Activated B cell treated with CpG ODN at 0.5 μM for 24 hours (primary cell): ENCODE data around the gene CRAT. TPM values are rescaled to one million over a fixed set of nuclear protein-coding genes. Genes with fewer than 3 reads are reported as not detected.

Experiments used
- ATAC-seq: fragments of 200-7000 bp; cut with Tn5 transposase; one replicate; pipeline ENCODE4 v1.10.0; 2021; ENCODE audit warnings: low read depth, mild to moderate bottlenecking, moderate library complexity
- CTCF ChIA-PET: fragments of 350-600 bp; sonication (Branson Sonifier 250); formaldehyde crosslinking; loops from one replicate; lab custom pipeline; 2021; ENCODE audit warnings: antibody characterized with exemption; lab: Charles Lee
- POLR2A ChIA-PET: fragments of 350-600 bp; sonication (Branson Sonifier 250); formaldehyde crosslinking; loops from one replicate; lab custom pipeline; 2021; ENCODE audit warnings: antibody characterized with exemption; lab: Charles Lee
- DNase-seq: peaks from one replicate; pipeline ENCODE4 v3.0.0; 2022
- H3K27ac Mint-ChIP-seq: one replicate; pipeline ENCODE4 v1.8.0; 2020; ENCODE audit warnings: mixed read lengths
- H3K27me3 Mint-ChIP-seq: one replicate; pipeline ENCODE4 v1.8.0; 2021; ENCODE audit warnings: mixed read lengths
- H3K36me3 Mint-ChIP-seq: one replicate; pipeline ENCODE4 v1.8.0; 2021; ENCODE audit warnings: low read depth, mixed read lengths
- H3K4me1 Mint-ChIP-seq: one replicate; pipeline ENCODE4 v1.8.0; 2021; ENCODE audit warnings: mixed read lengths
- H3K4me3 Mint-ChIP-seq: one replicate; pipeline ENCODE4 v1.8.0; 2020; ENCODE audit warnings: mild to moderate bottlenecking, mixed read lengths
- H3K9me3 Mint-ChIP-seq: one replicate; pipeline ENCODE4 v1.8.0; 2020; ENCODE audit warnings: mixed read lengths
- CTCF ChIP-seq: fragments of 200-600 bp; IDR thresholded peaks from one replicate; pipeline ENCODE4 v1.8.0; 2022; ENCODE audit warnings: antibody characterized with exemption, mild to moderate bottlenecking
- intact Hi-C: fragments of 100-400 bp; cut with micrococcal nuclease; formaldehyde crosslinking; loops from one replicate; pipeline ENCODE4 v1.15.1; 2024
- total RNA-seq: library from RNA; stranded (reverse); gene quantifications from 2 replicates; pipeline ENCODE4 v1.2.3, GENCODE V29; 2022

Gene CRAT
- total RNA-seq, 1 donor from 2014 or later = 8.2 TPM

- CTCF ChIA-PET = interaction anchor here (1.0 to 6.7 kb wide), 11 partner anchors 11 to 484 kb away, joined by 3 to 84 read pairs (median 9); partner anchors contain the start of genes IER5L and NTMT1
- intact Hi-C loops = loop anchor here (2.0 to 10.0 kb wide), 4 partner anchors 61 to 1103 kb away; no protein-coding TSS in a partner anchor
- H3K36me3 Mint-ChIP-seq = peaks cover 35% of the 10 kb centered on the region
- peak; percentile 54 for DNase-seq
- no peaks in the 10 kb centered on the region for H3K9me3 Mint-ChIP-seq
- H3K4me3 Mint-ChIP-seq = peak overlapping the region; percentile 81
- peaks cover 50% of the 10 kb centered on the region for H3K4me1 Mint-ChIP-seq
- TF ChIP-seq CTCF = no peak
- POLR2A ChIA-PET = interaction anchor here (0.6 to 5.2 kb wide), 23 partner anchors 8 to 682 kb away, joined by 3 to 62 read pairs (median 5); partner anchors contain the start of genes CRAT, IER5L, NTMT1 and PTPA
- no peaks in the 10 kb centered on the region for H3K27me3 Mint-ChIP-seq
- peak overlapping the region; percentile 91 for H3K27ac Mint-ChIP-seq
- peak; percentile 16 for ATAC-seq
These were observed 30.8 kb upstream of the CRAT start for GRCh38 chr9:129141066-129142041.

DNA sequence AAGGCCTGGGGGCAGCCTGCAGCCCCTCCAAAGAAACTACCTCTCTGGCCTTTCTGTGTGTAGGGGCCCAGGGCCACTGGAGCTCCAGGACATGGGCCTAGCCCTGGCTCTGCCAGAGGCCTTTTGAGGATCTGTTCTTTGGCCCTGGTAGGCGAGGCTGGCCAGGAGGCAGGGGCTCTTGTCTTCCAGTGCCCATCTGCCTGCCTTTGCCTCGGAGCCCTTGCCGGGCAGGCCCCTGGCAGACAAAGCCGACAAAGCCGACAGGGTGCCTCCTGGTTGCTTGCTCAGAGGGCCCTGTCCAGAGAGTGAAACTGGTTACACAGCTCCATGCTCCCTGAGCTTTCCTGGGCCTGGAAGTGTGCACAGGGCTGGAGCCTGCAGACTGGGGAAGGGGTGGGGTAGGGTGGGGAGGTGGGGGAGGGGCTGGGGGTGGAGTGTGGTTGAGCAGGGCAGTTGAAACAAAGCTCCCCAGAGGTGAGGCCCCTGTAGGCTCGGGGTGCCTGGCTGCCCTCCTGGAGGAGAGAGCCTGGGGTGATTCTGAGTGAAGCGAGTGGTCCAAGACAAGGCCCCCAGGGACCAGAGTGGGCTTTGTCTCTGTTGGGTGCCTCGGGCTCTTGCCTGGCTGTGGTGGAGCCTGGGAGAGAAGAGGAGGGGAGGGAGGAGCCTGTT is 29.9 kb upstream of the CRAT start:
- Mint-ChIP-seq H3K9me3 (no peaks in the 10 kb centered on the region), H3K27ac (peak overlapping the region; percentile 91), H3K4me1 (peaks cover 50% of the 10 kb centered on the region), H3K36me3 (peaks cover 39% of the 10 kb centered on the region), H3K4me3 (peak overlapping the region; percentile 81), H3K27me3 (no peaks in the 10 kb centered on the region)
- CTCF ChIA-PET = interaction anchor here (0.6 to 6.7 kb wide), 18 partner anchors 8 to 748 kb away, joined by 3 to 84 read pairs (median 4); partner anchors contain the start of genes IER5L and NTMT1
- peak; percentile 66 for DNase-seq
- intact Hi-C loops = loop anchor here (1.0 to 10.0 kb wide), 8 partner anchors 29 to 1104 kb away; partner anchors contain the start of genes ASB6, DOLPP1 and PTPA
- peak; percentile 16 for ATAC-seq
- TF ChIP-seq CTCF = no peak
- POLR2A ChIA-PET = interaction anchor here (0.6 to 5.2 kb wide), 31 partner anchors 9 to 1791 kb away, joined by 3 to 62 read pairs (median 5); partner anchors contain the start of genes CRAT, DOLPP1, IER5L and NTMT1

GRCh38 chr9:129139993-129140396 is 29.4 kb upstream of the CRAT start:
- H3K9me3 Mint-ChIP-seq = no peaks in the 10 kb centered on the region
- H3K4me3 Mint-ChIP-seq = peak overlapping the region; percentile 81
- ChIA-PET POLR2A (interaction anchor here (0.6 to 5.2 kb wide), 30 partner anchors 8 to 1792 kb away, joined by 3 to 62 read pairs (median 6); partner anchors contain the start of genes CRAT, DOLPP1, IER5L and NTMT1), CTCF (interaction anchor here (0.6 to 6.7 kb wide), 19 partner anchors 9 to 749 kb away, joined by 3 to 84 read pairs (median 4); partner anchors contain the start of genes IER5L and NTMT1)
- no peak for TF ChIP-seq CTCF
- H3K4me1 Mint-ChIP-seq = peaks cover 50% of the 10 kb centered on the region
- ATAC-seq = peak; percentile 83
- H3K36me3 Mint-ChIP-seq = peaks cover 45% of the 10 kb centered on the region
- intact Hi-C loops = loop anchor here (1.0 to 10.0 kb wide), 14 partner anchors 29 to 1105 kb away; partner anchors contain the start of genes ASB6, DOLPP1 and PTPA
- H3K27ac Mint-ChIP-seq = peak overlapping the region; percentile 91
- no peaks in the 10 kb centered on the region for H3K27me3 Mint-ChIP-seq
- peak; percentile 77 for DNase-seq

- peak overlapping the region; percentile 81 for H3K4me3 Mint-ChIP-seq
- peaks cover 50% of the 10 kb centered on the region for H3K4me1 Mint-ChIP-seq
- ATAC-seq (peak; percentile 41), DNase-seq (peak; percentile 47)
- no peaks in the 10 kb centered on the region for H3K9me3 Mint-ChIP-seq
- intact Hi-C loops = loop anchor here (1.0 kb wide), 6 partner anchors 37 to 746 kb away; no protein-coding TSS in a partner anchor
- H3K27me3 Mint-ChIP-seq = no peaks in the 10 kb centered on the region
- ChIA-PET CTCF (interaction anchor here (0.7 to 6.7 kb wide), 31 partner anchors 9 to 750 kb away, joined by 3 to 84 read pairs (median 4); partner anchors contain the start of genes C9orf50, IER5L and NTMT1), POLR2A (interaction anchor here (0.6 to 5.2 kb wide), 33 partner anchors 8 to 1789 kb away, joined by 3 to 62 read pairs (median 5); partner anchors contain the start of genes CRAT, DOLPP1, IER5L and NTMT1)
- H3K27ac Mint-ChIP-seq = peak overlapping the region; percentile 91
- H3K36me3 Mint-ChIP-seq = peaks cover 49% of the 10 kb centered on the region
- no peak for TF ChIP-seq CTCF
These were observed 28.8 kb upstream of the CRAT start for GRCh38 chr9:129139233-129139992.
